CD4-positive, alpha-beta T cell treated with Interleukin-15 for 1 hour (primary cell): ENCODE data around the gene MGST3.
"Not testable (repeated sequence)": the region's sequence is repeated elsewhere in the genome, so short reads cannot be mapped to it uniquely, and the experiment has no call there.

Source experiments
- DNase-seq: peaks from one replicate; pipeline ENCODE4 v3.0.0-alpha.2; 2020

MGST3 gene

DNA sequence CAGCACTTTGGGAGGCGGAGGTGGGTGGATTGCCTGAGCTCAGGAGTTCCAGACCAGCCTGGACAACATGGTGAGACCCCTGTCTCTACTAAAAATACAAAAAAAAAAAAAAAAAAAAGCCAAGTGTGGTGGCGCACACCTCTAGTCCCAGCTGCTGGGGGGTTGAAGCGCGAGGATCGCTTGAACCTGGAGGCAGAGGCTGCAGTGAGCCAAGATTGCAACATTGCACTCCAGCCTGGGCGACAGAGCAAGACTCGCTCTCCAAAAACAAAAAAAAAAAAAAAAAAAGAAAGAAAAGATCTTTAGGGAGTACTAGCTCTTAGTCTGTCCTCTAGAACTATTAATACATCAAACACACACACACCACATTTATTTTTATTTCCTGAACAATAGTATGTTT lies 70.9 kb downstream of the MGST3 start:
- DNase-seq = not testable (repeated sequence)

DNA sequence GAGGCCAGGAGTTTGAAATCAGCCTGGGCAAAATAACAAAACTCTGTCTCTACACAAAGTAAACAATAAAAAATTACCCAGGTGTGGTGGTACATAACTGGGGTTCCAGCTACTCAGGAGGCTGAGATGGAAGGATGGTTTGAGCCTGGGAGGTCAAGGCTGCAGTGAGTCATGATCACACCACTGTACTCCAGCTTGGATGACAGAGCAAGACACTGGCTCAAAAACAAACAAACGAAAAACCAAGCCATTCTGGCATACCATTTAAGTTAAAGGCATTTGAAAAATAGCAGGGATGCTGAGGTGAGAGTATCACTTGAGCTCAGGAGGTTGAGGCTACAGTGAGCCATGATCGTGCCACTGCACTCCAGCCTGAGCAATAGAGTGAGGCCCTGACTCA lies 72.6 kb downstream of the MGST3 start:
- DNase-seq = no peak
